Lung microvascular endothelial cell (primary cell): Measurements from ENCODE around the gene FEV. TPM values are rescaled to one million over a fixed set of nuclear protein-coding genes. Genes with fewer than 3 reads are reported as not detected.

Experiments used
- DNase-seq, 2 donors: peaks; one replicate each; pipeline versions ENCODE4 v3.0.0 to v3.0.0-alpha.2; 2010; ENCODE audit warnings: low read depth in 2 of 2
- total RNA-seq: library from RNA; depleted of rRNA; stranded (reverse); fragments of >200 nt; gene quantifications from 2 replicates; pipeline ENCODE4 v1.2.1, GENCODE V29; 2014

The FEV gene
- total RNA-seq, 1 donor from 2014 or later: not detected

DNA sequence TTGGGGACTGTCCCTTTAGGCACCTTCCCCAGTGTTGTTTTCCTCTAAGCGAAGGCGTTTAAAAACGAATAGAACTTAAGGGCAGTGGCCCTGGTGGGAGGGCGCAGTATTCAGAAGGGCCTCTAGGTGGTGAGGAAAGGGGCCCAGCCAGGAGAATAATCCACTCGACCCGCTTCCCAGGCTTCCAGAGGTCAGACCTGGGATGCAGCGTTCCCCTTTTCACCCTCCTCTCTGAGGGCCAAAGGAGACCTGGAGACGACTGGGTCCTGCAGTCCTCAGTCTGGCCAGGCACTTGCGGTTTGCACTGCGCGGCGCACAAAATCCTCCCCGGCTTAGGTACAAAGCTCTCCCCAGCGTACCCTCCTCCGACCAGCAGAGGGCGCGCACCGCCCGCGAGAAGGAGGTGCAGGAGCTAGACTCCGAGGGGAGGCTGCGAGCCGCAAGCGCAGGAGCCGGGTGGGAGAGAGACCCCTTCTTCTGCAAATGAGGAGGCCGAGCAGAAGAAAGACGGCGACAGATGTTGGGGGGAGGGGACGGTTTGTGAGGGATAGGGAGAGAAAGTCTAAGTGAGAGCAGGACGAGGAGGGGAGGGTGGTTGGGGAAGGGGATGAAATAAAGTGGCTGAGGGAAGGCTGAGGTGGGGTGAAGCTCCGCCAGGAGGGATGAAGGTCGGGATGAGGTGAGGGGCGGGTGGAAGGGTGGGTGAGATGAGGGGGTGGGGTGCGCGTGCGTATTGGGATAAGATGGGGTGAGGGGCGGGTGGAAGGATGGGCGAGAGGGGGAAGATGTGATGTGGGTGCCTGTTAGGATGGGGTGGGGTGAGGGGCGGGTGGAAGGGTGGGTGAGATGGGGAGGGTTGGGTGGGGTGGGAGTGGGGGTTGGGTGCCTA, 4.9 kb downstream of the FEV start:
- DNase-seq: peak; percentile 82 to 86

DNA sequence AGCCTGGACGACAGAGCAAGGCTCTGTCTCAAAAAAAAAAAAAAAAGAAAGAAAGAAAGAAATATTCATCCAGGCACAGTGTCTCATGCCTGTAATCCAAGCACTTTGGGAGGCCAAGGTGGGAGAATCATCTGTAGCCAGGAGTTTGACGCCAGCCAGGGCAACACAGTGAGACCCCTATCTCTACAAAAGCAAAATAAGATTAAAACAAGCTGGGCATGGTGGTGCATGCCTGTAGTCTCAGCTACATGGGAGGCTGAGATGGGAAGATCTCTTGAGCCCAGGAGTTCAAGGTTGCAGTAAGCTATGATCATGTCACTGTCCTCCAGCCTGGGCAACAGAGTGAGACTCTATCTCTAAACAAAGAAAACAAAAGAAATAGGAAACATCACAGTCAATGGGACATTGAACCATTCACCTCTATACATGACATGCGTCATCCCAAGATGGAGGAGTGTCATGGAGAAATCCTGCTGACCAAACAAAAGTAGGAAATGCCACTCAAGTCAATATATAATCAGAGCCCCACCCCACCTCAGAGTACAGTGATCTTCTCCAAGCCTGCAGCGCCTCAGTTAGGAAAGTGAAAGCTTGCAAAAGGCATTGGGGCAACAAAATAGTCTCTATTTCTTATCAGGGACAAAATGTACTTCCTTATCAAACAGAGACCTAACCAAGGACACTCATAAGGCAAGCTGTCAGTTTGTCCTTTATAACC, 9.8 kb downstream of the FEV start:
- DNase-seq: no peak

DNA sequence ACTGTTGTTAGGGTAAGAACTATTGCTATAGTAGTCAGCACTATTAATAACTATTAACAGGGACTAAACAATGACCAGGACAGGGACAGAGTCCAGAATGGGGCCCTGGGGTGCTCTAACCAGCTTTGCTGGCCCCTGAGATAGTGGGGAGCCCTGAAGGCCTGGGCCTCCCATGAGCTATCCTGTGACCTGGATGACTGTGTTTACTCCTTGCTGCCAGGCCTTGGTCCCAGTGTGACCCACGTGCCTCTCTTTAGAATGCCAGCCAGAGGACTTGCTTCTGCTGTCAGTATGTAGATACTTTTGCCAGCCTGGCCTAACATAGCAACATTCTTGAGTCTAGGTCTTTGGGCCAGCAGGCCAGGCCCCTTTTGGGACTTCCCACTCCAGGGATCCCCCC, 14.1 kb downstream of the FEV start:
- DNase-seq: no peak

DNA sequence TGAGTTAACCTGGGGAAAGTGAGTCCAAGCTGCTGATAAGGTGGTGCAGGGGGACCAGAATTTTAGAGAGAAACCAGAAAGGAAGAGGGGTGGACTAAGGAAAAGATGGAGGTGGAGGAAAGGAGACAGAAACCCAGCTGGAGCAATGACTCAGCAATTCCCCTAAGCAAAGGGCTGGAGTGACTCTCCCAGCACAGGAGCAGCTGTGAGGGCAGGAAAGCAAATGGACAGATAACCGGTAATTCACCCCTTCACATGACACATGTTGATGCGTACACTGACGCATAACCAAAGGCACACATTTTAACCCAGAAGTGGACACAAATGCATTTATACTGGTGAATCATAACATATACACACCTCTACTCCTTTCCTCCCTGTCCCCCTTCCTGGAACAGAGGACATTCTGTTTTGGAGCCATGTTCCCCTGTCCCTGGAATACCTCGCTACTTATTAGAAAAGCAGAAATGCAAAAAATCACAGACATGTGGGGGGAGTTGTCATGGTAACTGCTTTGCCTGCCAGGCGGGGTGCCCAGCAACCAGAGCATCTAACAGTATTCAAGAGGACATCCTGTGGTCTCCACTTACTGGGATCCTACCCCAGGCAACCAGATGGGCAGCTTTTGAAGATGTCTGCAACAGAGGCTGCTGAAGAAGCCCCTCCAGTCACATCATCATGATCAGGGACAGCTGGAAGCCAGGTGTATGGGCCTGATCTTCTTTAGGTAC, 20.8 kb downstream of the FEV start:
- peak in 1 of 2 donors; percentile 66 for DNase-seq

DNA sequence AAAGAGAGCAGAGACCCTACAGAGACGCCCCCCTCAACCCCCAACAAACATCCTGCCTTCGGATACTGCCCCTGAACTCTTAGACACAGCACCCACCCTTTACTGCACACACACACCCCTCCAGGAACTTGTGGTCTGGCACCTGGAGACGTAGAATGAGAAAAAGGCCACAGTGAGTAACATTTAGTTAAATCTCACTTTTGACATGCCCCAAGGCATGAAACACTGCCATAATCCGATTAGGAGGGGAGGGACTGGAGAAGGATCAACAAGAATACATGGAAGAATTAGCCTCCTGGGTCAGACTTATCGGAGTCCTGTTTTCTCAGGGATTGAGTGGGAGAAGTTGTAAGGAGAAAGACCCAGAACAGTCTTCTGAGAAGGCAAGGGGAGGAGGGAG, 21.4 kb downstream of the FEV start:
- DNase-seq: no peak

DNA sequence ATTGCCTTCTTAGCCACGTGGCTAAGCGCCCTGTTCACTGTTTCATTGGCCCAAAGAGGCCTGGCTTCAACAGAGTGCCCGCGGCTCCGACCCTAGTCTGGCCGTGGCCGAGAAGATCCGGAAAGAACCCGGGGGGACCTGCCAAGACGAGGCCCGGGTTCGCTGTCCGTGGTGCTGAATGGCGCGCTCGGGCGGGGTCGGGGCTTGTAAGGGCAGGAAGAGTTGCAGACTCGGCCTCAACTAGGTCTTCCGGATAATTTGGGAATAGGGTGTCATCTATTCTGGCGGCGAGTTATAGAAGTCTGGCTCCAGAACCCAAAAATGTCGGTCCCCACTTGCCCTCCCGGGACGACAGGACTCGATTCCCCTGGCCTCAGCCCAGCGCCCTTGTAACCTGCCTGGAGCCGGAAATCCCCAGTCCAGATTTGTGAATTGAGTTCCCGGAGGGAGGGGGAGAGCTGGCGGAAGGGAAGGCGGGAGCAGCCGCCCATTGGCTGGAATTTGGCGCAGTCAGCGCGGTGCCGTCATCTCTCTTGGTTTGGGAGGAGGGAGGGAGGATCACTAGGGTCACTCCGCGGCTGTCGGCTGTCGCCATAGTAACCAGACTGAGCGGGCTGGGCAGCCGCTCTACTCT, 22.0 kb downstream of the FEV start:
- peak; percentile 50 to 52 for DNase-seq

DNA sequence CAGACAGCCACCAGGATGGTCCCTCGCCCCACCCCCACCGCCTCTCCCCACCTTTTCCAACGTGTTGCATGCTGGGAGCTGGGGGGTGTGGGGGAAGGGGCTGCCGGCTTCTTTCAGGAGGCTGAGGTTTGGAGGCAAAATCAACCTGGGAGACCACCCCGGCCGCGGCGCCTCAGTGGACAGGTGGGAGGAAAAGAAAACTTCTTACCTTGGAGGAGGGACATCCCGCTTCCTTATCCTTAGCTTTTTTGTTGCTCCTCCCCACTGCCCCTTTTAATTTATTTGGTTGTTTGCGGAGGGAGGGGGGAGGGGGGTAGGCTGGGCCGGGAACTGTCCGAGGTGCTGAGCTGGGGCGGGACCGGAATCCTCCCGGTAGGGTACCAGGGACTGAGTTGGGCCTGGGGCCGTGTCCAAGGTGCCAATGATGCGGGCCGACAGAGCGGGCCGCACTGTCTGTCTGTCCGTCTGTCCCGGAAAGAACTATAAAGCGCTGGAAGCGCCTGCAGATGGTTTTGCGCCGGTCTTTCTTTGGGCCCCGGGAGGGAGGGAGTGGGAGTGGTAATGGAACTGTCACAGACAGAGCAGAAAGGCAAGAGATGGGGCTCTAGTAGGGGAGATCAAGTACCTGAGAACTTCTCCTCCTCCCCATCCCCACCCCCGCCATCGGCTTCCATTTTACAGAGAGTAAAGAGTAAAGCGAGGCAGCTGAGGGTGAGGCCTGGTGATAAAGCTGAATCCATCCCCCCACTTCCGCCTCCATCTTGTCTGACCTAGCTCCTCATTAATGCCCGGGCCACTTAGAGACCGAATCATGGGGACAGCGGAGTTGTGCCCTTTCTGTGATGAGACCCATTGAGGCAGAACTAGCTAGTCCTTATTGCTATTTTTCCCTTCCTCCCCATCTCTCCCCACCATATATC, 23.1 kb downstream of the FEV start:
- no peak for DNase-seq

DNA sequence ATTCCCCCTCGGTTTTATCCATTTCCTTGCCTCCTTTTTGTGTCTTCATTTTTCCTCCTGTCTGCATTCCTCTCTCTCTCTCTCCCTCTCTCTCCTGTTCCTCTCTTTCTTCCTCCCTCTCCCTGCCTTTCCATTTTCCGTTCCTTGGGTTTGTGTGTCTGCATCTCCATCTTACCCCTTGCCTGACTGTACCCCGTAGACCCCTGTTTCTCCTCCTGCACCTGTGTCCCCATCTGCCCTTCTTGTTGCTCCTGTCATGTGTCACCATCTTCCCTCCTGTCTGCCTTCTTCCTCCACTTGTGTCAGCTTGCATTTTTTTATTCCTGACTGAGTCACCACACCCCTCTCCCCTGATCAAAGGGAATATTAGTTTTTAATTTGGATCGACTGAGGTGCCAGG, 23.8 kb downstream of the FEV start:
- DNase-seq: no peak

DNA sequence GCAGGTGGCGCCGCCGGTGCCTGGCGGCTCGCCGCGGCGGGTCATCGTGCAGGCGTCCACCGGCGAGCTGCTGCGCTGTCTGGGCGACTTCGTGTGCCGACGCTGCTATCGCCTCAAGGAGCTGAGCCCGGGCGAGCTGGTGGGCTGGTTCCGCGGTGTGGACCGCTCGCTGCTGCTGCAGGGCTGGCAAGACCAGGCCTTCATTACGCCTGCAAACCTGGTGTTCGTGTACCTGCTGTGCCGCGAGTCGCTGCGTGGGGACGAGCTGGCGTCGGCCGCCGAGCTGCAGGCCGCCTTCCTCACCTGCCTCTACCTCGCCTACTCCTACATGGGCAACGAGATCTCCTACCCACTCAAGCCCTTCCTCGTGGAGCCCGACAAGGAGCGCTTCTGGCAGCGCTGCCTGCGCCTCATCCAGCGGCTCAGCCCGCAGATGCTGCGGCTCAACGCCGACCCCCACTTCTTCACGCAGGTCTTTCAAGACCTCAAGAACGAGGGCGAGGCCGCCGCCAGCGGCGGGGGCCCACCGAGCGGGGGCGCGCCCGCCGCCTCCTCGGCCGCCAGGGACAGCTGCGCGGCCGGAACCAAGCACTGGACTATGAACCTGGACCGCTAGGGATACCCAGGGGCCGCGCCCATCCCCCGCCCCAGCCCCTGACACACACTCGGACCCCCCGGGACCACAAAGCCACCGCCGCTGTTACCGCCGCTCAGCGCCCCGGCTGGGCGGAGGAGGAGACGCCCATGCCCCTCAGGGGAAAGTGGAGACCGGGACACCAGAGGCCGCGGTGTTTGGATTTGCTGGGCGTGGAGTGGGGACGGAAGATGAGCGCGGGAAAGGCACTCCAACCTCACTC, 24.4 kb downstream of the FEV start:
- no peak for DNase-seq

DNA sequence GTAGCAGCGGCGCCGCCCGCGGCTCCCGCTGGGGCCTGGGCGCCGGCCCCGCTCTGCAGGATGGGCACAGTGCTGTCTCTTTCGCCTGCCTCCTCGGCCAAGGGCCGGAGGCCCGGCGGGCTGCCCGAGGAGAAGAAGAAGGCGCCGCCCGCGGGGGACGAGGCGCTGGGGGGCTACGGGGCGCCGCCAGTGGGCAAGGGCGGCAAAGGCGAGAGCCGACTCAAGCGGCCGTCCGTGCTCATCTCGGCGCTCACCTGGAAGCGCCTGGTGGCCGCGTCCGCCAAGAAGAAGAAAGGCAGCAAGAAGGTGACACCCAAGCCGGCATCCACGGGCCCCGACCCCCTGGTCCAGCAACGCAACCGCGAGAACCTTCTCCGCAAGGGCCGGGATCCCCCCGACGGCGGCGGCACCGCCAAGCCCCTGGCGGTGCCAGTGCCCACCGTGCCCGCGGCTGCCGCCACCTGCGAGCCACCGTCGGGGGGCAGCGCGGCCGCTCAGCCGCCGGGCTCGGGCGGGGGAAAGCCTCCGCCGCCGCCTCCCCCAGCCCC, 25.1 kb downstream of the FEV start:
- no peak for DNase-seq

DNA sequence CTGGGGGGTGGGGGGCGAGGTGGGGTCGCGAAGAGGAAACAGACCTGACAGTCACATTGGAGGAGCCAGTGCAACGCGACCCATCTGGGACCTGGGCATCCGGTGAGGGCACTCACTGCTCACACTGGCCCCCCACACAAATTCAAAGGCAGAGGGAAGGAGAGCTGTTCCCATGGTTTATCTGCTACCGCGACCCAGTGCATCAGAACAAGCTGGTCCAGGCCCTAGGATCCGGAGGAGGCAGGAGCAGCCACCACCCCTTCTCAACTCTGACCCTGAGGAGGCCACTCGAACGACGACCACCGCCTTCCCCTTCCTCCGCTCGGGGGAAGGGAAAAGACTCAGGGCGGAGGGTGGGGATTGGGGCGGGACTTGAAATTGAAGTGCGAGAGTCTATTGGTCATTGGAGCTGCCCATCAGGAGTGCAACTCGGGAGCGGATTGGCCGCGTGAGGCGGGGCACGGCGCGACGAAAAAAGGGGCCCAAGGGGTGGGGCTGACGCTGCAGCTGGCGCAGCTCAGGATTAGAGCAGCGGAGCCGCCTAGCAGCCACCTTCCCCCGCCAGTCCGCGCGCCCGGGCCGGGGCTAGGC, 25.7 kb downstream of the FEV start, which contains the start of gene CDK5R2:
Gene CDK5R2 (plus strand): TSS at position 526 of the 591 bp plus-strand sequence. CDS start 155 bp downstream, outside the sequence.
- peak; percentile 77 to 85 for DNase-seq

DNA sequence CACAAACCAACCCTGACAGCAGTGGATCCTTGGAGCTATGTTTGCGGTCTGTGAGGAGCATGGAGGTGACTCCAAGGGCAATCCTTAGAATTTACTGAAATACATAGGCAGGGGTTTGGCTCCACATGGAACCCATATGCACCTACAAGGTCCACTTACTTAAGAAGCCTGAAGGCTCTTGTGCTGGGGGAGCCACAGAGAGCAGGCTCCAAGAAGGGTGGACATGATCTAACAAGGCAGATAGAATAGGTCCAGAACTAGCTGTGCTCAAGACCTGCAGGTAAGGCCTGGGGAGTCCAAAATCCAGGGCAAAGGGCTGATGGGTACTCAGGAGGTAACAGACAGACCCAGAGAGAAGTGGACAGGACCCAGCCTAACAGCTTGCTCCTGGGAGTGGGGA, 26.7 kb downstream of the FEV start:
- no peak for DNase-seq

DNA sequence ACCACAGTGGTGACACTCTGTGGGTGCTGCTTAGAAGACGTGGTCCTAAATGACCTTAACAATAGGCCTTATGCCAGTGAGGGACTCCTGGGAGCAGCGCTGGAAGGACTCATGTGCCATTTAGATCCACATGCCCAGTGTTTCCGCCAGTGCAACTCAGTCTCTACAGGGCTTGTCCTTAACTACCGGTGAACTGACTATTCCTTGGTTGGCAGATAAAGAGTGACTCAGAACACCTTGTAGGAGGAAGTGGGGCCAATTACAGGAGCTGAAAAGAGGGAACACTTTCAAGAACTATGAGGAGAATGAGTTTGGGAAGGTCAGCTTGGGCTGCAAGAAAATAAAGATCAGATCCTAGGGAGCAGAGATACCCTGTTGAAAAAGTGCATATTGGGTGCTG, 27.3 kb downstream of the FEV start:
- DNase-seq: no peak

DNA sequence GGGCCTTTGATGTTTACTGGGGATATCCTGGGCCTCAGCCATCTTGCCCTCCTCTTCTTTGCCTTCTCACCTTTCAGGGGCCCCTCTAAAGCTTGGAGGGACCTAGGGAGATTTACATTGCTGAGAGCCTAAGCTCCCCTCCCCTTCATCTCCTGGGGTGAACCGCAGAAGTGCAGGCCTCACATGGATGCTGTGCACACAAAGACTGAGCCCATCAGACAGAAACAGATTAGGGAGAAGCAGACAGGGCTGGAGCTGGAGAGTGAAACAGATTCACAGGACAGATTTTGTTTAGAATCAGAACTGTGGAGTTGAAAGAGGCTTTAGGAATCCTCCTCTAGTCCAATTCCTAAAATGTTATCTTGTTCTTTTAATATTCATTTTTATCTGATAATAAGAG, 28.9 kb downstream of the FEV start:
- DNase-seq: no peak

DNA sequence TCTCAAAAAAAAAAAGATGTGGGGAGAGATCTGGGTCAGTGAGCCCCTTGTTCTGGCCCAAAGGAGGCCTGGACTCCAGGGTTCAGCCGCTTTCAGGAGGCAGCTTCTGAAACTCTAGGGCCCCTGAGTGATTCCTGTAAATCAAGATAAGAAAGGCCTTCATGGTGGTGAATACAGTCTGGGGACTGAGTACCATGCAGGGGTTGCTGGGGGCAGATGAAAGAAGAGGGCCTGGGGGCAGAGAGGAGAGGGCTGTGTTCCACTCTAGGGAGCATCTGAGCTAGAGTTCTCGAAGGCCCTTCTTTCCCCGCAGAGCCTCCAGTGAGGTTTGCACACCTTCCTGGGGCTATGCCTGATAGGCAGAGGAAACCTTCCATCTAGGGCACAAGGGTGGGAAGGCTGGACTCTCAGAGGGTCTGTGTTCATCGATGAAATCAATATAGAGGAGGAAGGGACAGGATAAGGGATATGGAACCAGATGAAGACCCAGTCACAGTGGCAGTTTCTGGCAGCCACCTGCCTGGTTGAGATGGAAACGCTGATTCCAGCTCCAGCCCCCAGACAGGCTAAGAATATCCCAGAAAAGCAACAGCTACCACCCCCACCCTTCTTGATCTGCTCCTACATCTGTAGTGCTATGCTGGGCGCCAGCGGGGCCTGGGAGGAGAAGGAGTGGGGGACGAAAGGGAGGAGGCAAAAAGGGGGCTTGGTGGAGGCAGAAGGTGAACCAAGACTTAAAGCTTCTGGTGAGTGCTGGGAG, 30.3 kb downstream of the FEV start:
- DNase-seq: no peak

DNA sequence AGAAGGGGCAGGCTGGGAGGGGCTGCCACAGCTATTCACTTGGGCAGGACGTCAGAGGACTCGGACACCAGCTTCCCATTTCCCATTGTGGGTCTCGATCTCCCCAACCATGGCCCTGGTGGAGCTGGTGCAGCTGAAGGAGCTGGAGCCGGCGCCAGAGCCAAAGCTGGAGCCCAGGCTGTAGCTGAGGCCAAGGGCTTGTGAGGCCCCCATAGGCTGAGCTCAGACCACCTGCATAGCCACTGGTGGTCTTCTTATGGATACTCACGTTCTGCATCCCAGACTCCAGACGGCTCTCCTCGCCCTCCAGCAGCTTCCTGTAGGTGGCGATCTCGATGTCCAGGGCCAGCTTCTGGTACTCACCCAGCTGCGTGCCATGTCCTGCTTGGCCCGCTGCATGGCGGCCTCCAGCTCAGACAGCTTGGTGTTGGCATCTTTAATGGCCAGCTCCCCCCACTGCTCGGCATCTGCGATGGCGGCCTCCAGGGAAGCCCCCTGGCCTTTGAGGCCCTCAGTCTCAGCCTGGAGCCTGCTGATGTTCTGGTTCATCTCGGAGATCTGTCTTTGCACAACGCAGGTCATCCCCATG, 31.5 kb downstream of the FEV start:
- DNase-seq: no peak

DNA sequence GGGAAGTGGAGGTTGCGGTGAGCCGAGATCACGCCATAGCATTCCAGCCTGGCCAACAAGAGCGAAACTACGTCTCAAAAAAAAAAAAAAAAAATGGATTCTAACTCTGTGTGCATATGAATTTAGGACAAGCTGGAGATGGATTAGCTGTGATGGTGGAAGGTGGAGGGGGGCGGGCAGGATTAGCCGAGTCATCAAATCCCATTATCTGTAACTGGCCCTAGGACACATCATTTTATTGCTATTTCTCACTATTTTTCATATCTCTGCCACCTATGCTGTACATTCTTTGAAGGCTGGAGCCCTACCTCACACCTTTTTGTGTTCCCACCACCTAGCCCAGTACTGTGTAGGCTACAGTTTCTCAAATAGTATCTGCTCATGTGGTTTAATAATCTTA, 32.8 kb downstream of the FEV start:
- DNase-seq: no peak

DNA sequence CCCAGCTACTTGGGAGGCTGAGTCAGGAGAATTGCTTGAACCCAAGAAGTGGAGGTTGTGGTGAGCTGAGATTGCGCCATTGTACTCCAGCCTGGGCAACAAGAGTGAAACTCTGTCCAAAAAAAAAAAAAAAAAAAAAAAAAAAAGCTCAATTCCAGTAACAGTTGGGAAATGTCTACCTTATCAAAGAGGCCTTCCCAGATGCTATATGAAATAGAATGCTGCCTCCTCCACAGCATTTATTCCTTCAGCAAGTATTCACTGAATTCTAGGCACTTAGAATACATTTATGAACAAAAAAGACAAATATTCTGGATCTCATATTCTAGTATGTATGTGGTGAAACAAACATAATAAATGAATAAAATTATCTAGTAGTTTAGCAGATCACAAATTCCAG, 38.4 kb downstream of the FEV start:
- no peak for DNase-seq
